Astrocyte (in vitro differentiated cells and primary cell): ENCODE results near the gene EPB41L3.

Source experiments
- CTCF ChIP-seq: IDR thresholded peaks from 2 replicates; pipeline ENCODE4 v1.5.1; 2011; ENCODE audit warnings: low read depth, mild to moderate bottlenecking, inconsistent platforms, low read length, moderate library complexity; ENCODE audit not compliant: insufficient read depth
- EZH2 ChIP-seq: IDR thresholded peaks from 2 replicates; pipeline ENCODE4 v1.6.1; 2012; ENCODE audit warnings: mild to moderate bottlenecking, low read length, inconsistent platforms; ENCODE audit not compliant: insufficient read depth

GRCh38 chr18:5574843-5575242 lies 31.0 kb upstream of the EPB41L3 start:
- TF ChIP-seq EZH2 (no peak), CTCF (no peak)
